Testis (tissue), 2 donors: ENCODE data around the gene LETM1.

Experiments
- POLR2A ChIP-seq: fragments of 450-650 bp; IDR thresholded peaks from one replicate; pipeline ENCODE4 v1.6.1; 2017; ENCODE audit warnings: antibody characterized with exemption, mild to moderate bottlenecking, moderate library complexity
- TF ChIP-seq, protein P1 (sequence below), 3 experiments: fragments of 450-650 bp in 2 of 3; fragments of 200-600 bp in 1 of 3; sonication (generic) in 1 of 3; IDR thresholded peaks; one replicate each; pipeline ENCODE4 v1.5.1; 2016 to 2019; ENCODE audit warnings: antibody characterized with exemption in 3 of 3, mild to moderate bottlenecking in 2 of 3, moderate library complexity in 1 of 3

DNA sequence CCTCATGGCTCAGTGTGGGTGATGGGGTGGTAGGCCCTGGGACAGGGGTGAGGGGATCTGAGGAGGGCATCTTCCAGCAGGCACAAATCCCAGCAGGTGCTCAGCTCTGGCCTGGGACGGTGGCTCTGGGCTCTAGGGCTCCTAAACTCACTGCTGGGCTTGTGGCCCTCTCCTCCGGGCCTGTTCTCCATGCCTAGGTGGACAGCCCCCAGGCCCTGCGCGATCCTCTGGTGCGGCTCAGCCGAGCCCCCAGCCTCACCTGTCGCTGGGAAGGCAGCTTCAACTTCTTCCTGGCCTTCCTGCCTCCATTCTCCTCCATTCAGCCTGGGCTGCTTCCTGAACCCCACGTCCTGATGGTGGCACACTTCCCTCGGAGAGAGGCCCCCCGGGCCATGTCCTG, 82.2 kb downstream of the LETM1 start:
- TF ChIP-seq, protein P1, sequence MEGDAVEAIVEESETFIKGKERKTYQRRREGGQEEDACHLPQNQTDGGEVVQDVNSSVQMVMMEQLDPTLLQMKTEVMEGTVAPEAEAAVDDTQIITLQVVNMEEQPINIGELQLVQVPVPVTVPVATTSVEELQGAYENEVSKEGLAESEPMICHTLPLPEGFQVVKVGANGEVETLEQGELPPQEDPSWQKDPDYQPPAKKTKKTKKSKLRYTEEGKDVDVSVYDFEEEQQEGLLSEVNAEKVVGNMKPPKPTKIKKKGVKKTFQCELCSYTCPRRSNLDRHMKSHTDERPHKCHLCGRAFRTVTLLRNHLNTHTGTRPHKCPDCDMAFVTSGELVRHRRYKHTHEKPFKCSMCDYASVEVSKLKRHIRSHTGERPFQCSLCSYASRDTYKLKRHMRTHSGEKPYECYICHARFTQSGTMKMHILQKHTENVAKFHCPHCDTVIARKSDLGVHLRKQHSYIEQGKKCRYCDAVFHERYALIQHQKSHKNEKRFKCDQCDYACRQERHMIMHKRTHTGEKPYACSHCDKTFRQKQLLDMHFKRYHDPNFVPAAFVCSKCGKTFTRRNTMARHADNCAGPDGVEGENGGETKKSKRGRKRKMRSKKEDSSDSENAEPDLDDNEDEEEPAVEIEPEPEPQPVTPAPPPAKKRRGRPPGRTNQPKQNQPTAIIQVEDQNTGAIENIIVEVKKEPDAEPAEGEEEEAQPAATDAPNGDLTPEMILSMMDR (IDR thresholded peaks at IDR 0.05), result no peak
- TF ChIP-seq POLR2A, result no peak
